SK-N-SH treated with all-trans-retinoic acid at 6 μM for 48 hours (cell line): ENCODE data around the gene LENG9.

Experiments
- ATAC-seq: fragments of 200-7000 bp; cut with Tn5 transposase; 3 replicates; pipeline ENCODE4 v1.9.1; 2020; ENCODE audit warnings: mild to moderate bottlenecking, moderate library complexity
- ARNTL ChIP-seq: fragments of 450-650 bp; formaldehyde crosslinking; IDR thresholded peaks from 2 replicates; pipeline ENCODE4 v1.5.0; 2020; ENCODE audit warnings: low read depth, mild to moderate bottlenecking, moderate library complexity, borderline replicate concordance
- BACH2 ChIP-seq: fragments of 250-450 bp; sonication (Bioruptor Pico); IDR thresholded peaks from 2 replicates; pipeline ENCODE4 v1.9.0; 2021; ENCODE audit warnings: mild to moderate bottlenecking, borderline replicate concordance
- CSDC2 ChIP-seq: fragments of 250-450 bp; sonication (Bioruptor Pico); IDR thresholded peaks from 2 replicates; pipeline ENCODE4 v1.5.0; 2020; ENCODE audit warnings: mild to moderate bottlenecking, moderate library complexity
- CSRNP3 ChIP-seq: fragments of 250-450 bp; sonication (Bioruptor Pico); IDR thresholded peaks from 2 replicates; pipeline ENCODE4 v1.5.1; 2021; ENCODE audit warnings: mild to moderate bottlenecking, moderate library complexity
- ESRRG ChIP-seq: fragments of 250-450 bp; sonication (Bioruptor Pico); IDR thresholded peaks from 2 replicates; pipeline ENCODE4 v1.6.1; 2021; ENCODE audit warnings: mild to moderate bottlenecking
- GLIS3 ChIP-seq: fragments of 250-450 bp; sonication (Bioruptor Pico); IDR thresholded peaks from 2 replicates; pipeline ENCODE4 v1.5.0; 2020; ENCODE audit warnings: mild to moderate bottlenecking, moderate library complexity
- ISL1 ChIP-seq: fragments of 250-450 bp; sonication (Bioruptor Pico); IDR thresholded peaks from 2 replicates; pipeline ENCODE4 v2.1.2; 2022; ENCODE audit warnings: mild to moderate bottlenecking, moderate library complexity
- OSR1 ChIP-seq: fragments of 250-450 bp; sonication (Bioruptor Pico); IDR thresholded peaks from 2 replicates; pipeline ENCODE4 v1.8.0; 2022; ENCODE audit warnings: moderate library complexity, mild to moderate bottlenecking, inconsistent platforms
- PPARA ChIP-seq: fragments of 250-450 bp; sonication (Bioruptor Pico); IDR thresholded peaks from 2 replicates; pipeline ENCODE4 v1.5.0; 2020; ENCODE audit warnings: mild to moderate bottlenecking, borderline replicate concordance
- RARB ChIP-seq: fragments of 250-450 bp; sonication (Bioruptor Pico); IDR thresholded peaks from 2 replicates; pipeline ENCODE4 v1.8.0; 2021; ENCODE audit warnings: mild to moderate bottlenecking, moderate library complexity
- SNAI2 ChIP-seq: fragments of 250-450 bp; sonication (Bioruptor Pico); IDR thresholded peaks from 2 replicates; pipeline ENCODE4 v1.5.0; 2020; ENCODE audit warnings: mild to moderate bottlenecking, moderate library complexity
- TCF4 ChIP-seq: fragments of 250-450 bp; sonication (Bioruptor Pico); IDR thresholded peaks from 2 replicates; pipeline ENCODE4 v1.8.0; 2021; ENCODE audit warnings: mild to moderate bottlenecking, moderate library complexity, borderline replicate concordance
- TOX ChIP-seq: fragments of 250-450 bp; sonication (Bioruptor Pico); IDR thresholded peaks from 2 replicates; pipeline ENCODE4 v1.8.0; 2021; ENCODE audit warnings: mild to moderate bottlenecking, moderate library complexity, borderline replicate concordance
- ZC3H10 ChIP-seq: fragments of 250-450 bp; sonication (Bioruptor Pico); IDR thresholded peaks from 2 replicates; pipeline ENCODE4 v1.5.1; 2021; ENCODE audit warnings: mild to moderate bottlenecking, moderate library complexity
- ZFP3 ChIP-seq: fragments of 250-450 bp; sonication (Bioruptor Pico); IDR thresholded peaks from 2 replicates; pipeline ENCODE4 v1.5.0; 2020; ENCODE audit warnings: mild to moderate bottlenecking, moderate library complexity
- ZFP30 ChIP-seq: fragments of 450-650 bp; formaldehyde crosslinking; IDR thresholded peaks from 2 replicates; pipeline ENCODE4 v1.5.0; 2022; ENCODE audit warnings: mild to moderate bottlenecking, moderate library complexity
- ZNF565 ChIP-seq: fragments of 450-650 bp; formaldehyde crosslinking; conservative IDR thresholded peaks from 2 replicates; pipeline ENCODE4 v1.5.0; 2020; ENCODE audit warnings: low read depth, mild to moderate bottlenecking, moderate library complexity
- ZNF70 ChIP-seq: fragments of 450-650 bp; formaldehyde crosslinking; IDR thresholded peaks from 2 replicates; pipeline ENCODE4 v1.5.0; 2020; ENCODE audit warnings: mild to moderate bottlenecking, moderate library complexity
- ZNF8 ChIP-seq: fragments of 450-650 bp; formaldehyde crosslinking; IDR thresholded peaks from 2 replicates; pipeline ENCODE4 v1.5.0; 2020; ENCODE audit warnings: mild to moderate bottlenecking, moderate library complexity
- TF ChIP-seq, protein P1 (sequence below): fragments of 250-450 bp; sonication (Bioruptor Pico); IDR thresholded peaks from 2 replicates; pipeline ENCODE4 v1.8.0; 2020; ENCODE audit warnings: mild to moderate bottlenecking, moderate library complexity, borderline replicate concordance
- TF ChIP-seq, protein P2 (sequence below): fragments of 250-450 bp; sonication (Bioruptor Pico); IDR thresholded peaks from 2 replicates; pipeline ENCODE4 v1.8.0; 2021; ENCODE audit warnings: low read depth, mild to moderate bottlenecking, moderate library complexity, borderline replicate concordance
- TF ChIP-seq, protein P3 (sequence below): fragments of 250-450 bp; sonication (Bioruptor Pico); IDR thresholded peaks from 2 replicates; pipeline ENCODE4 v1.5.0; 2020; ENCODE audit warnings: mild to moderate bottlenecking, moderate library complexity
- TF ChIP-seq, protein P4 (sequence below): fragments of 250-450 bp; sonication (Bioruptor Pico); IDR thresholded peaks from 2 replicates; pipeline ENCODE4 v1.5.1; 2020; ENCODE audit warnings: low read depth, mild to moderate bottlenecking, moderate library complexity

The LENG9 gene

GRCh38 chr19:54424660-54425381 lies 38.8 kb downstream of the LENG9 start:
- TF ChIP-seq ARNTL (CRISPR knock-in tag) (no peak), ZNF565 (CRISPR knock-in tag) (no peak), CSDC2 (no peak), BACH2 (CRISPR knock-in tag) (no peak), SNAI2 (CRISPR knock-in tag) (no peak), TCF4 (CRISPR knock-in tag) (no peak), ISL1 (no peak), RARB (CRISPR knock-in tag) (no peak), ZNF70 (CRISPR knock-in tag) (no peak), ZC3H10 (CRISPR knock-in tag) (no peak), CSRNP3 (no peak), ZFP3 (no peak), OSR1 (CRISPR knock-in tag) (no peak), GLIS3 (CRISPR knock-in tag) (no peak), ESRRG (CRISPR knock-in tag) (no peak), PPARA (CRISPR knock-in tag) (no peak), TOX (no peak)
- TF ChIP-seq, protein P1, sequence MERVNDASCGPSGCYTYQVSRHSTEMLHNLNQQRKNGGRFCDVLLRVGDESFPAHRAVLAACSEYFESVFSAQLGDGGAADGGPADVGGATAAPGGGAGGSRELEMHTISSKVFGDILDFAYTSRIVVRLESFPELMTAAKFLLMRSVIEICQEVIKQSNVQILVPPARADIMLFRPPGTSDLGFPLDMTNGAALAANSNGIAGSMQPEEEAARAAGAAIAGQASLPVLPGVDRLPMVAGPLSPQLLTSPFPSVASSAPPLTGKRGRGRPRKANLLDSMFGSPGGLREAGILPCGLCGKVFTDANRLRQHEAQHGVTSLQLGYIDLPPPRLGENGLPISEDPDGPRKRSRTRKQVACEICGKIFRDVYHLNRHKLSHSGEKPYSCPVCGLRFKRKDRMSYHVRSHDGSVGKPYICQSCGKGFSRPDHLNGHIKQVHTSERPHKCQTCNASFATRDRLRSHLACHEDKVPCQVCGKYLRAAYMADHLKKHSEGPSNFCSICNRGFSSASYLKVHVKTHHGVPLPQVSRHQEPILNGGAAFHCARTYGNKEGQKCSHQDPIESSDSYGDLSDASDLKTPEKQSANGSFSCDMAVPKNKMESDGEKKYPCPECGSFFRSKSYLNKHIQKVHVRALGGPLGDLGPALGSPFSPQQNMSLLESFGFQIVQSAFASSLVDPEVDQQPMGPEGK (CRISPR knock-in tag): no peak
- ATAC-seq: no peak

DNA sequence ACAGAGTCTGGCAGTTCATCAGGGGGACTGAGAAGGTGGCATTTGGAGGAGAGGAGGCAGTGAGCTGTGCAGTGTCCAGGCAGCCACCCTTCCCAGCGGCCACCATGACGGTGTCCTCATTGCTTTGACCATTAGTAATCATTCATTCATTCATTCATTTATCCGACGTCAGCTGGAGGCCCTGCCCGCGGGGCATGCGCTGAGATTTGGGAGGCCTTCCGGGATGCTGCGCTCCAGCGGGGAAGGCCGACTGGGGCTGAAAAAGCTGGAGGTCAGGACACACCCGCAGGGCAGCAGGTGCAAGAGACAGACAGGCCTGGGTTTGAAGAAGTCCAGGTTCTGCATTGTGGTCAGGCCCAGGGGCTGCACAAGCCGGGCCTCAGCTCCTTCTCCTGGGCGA lies 39.4 kb downstream of the LENG9 start:
- no peak for TF ChIP-seq SNAI2 (CRISPR knock-in tag)
- TF ChIP-seq TOX: no peak
- TF ChIP-seq BACH2 (CRISPR knock-in tag): no peak
- no peak for TF ChIP-seq PPARA (CRISPR knock-in tag)
- no peak for TF ChIP-seq OSR1 (CRISPR knock-in tag)
- no peak for TF ChIP-seq TCF4 (CRISPR knock-in tag)
- TF ChIP-seq ZNF8 (CRISPR knock-in tag): no peak
- TF ChIP-seq CSRNP3: no peak
- TF ChIP-seq RARB (CRISPR knock-in tag): no peak
- no peak for ATAC-seq

DNA sequence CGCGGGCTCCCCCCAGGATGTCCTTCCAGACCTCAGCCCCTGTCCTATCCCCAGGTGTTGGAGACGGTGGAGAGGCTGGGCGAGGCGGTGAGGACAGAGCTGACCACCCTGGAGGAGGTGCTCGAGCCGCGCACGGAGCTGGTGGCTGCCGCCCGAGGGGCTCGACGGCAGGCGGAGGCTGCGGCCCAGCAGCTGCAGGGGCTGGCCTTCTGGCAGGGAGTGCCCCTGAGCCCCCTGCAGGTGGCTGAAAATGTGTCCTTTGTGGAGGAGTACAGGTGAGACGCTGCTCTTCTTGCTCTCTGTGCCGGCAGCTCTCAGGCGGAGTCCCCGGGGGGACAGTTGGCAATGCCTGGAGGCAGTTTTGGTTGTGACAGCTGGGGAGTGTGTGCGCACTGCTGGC lies 41.4 kb downstream of the LENG9 start:
- TF ChIP-seq, protein P2, sequence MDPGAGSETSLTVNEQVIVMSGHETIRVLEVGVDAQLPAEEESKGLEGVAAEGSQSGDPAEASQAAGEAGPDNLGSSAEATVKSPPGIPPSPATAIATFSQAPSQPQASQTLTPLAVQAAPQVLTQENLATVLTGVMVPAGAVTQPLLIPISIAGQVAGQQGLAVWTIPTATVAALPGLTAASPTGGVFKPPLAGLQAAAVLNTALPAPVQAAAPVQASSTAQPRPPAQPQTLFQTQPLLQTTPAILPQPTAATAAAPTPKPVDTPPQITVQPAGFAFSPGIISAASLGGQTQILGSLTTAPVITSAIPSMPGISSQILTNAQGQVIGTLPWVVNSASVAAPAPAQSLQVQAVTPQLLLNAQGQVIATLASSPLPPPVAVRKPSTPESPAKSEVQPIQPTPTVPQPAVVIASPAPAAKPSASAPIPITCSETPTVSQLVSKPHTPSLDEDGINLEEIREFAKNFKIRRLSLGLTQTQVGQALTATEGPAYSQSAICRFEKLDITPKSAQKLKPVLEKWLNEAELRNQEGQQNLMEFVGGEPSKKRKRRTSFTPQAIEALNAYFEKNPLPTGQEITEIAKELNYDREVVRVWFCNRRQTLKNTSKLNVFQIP (CRISPR knock-in tag): no peak
- TF ChIP-seq ARNTL (CRISPR knock-in tag) (no peak), TOX (no peak), ZC3H10 (CRISPR knock-in tag) (no peak), ESRRG (CRISPR knock-in tag) (no peak), CSRNP3 (no peak), ZNF565 (CRISPR knock-in tag) (no peak), TCF4 (CRISPR knock-in tag) (no peak), ZFP30 (CRISPR knock-in tag) (no peak), ZFP3 (no peak), PPARA (CRISPR knock-in tag) (no peak), ISL1 (no peak)
- TF ChIP-seq, protein P3, sequence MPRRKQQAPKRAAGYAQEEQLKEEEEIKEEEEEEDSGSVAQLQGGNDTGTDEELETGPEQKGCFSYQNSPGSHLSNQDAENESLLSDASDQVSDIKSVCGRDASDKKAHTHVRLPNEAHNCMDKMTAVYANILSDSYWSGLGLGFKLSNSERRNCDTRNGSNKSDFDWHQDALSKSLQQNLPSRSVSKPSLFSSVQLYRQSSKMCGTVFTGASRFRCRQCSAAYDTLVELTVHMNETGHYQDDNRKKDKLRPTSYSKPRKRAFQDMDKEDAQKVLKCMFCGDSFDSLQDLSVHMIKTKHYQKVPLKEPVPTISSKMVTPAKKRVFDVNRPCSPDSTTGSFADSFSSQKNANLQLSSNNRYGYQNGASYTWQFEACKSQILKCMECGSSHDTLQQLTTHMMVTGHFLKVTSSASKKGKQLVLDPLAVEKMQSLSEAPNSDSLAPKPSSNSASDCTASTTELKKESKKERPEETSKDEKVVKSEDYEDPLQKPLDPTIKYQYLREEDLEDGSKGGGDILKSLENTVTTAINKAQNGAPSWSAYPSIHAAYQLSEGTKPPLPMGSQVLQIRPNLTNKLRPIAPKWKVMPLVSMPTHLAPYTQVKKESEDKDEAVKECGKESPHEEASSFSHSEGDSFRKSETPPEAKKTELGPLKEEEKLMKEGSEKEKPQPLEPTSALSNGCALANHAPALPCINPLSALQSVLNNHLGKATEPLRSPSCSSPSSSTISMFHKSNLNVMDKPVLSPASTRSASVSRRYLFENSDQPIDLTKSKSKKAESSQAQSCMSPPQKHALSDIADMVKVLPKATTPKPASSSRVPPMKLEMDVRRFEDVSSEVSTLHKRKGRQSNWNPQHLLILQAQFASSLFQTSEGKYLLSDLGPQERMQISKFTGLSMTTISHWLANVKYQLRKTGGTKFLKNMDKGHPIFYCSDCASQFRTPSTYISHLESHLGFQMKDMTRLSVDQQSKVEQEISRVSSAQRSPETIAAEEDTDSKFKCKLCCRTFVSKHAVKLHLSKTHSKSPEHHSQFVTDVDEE (CRISPR knock-in tag): no peak
- TF ChIP-seq, protein P4, sequence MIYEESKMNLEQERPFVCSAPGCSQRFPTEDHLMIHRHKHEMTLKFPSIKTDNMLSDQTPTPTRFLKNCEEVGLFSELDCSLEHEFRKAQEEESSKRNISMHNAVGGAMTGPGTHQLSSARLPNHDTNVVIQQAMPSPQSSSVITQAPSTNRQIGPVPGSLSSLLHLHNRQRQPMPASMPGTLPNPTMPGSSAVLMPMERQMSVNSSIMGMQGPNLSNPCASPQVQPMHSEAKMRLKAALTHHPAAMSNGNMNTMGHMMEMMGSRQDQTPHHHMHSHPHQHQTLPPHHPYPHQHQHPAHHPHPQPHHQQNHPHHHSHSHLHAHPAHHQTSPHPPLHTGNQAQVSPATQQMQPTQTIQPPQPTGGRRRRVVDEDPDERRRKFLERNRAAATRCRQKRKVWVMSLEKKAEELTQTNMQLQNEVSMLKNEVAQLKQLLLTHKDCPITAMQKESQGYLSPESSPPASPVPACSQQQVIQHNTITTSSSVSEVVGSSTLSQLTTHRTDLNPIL (CRISPR knock-in tag): no peak
- ATAC-seq: no peak
